HG02678 (cell line): ENCODE data around the gene KIAA1328.
"Not testable (repeated sequence)": the region's sequence is repeated elsewhere in the genome, so short reads cannot be mapped to it uniquely, and the experiment has no call there.

Experiments used
- ATAC-seq: cut with Tn5 transposase; IDR thresholded peaks from one replicate; pipeline ENCODE4 v1.9.1; 2021; ENCODE audit warnings: mild to moderate bottlenecking, moderate library complexity; ENCODE audit not compliant: unreplicated experiment

The KIAA1328 gene

DNA sequence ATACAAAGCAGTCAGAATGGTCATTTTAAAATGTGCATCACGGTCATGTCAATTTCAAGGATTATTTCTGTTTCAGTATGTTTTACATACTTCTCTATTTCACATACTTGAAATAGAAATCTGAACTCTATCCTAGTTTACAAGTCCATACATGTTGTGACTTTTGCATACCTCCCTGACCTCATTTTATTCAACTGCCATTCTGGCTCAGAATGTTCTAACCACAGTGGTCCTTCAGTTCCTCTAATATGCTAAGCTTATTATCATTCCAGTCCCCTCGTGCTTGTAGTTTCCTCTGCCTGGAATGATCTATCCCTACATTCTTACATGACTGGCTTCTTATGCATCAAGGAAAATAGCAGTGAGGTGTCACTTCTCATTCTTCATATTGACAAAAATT is 295.6 kb downstream of the KIAA1328 start:
- no peak for ATAC-seq

GRCh38 chr18:37135177-37135576 is 306.2 kb downstream of the KIAA1328 start:
- no peak for ATAC-seq

DNA sequence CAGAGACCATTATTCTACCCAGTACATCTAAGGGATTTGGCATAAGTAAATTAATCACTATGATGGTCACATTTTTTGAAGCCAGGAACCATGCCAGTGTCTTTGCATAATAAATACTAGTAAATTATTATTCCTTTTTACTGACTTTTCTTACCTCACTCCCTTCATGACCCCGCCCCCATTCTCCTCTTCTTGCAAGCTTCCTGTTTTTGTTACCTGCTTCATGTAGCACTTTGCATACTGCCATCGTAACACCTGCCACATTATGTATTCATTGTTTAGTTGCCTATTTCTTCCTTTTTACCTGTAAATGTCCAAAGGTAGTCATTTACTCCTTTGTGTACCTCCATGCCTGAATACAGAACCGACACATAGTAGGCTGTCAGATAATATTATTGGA is 309.5 kb downstream of the KIAA1328 start:
- ATAC-seq = no peak

DNA sequence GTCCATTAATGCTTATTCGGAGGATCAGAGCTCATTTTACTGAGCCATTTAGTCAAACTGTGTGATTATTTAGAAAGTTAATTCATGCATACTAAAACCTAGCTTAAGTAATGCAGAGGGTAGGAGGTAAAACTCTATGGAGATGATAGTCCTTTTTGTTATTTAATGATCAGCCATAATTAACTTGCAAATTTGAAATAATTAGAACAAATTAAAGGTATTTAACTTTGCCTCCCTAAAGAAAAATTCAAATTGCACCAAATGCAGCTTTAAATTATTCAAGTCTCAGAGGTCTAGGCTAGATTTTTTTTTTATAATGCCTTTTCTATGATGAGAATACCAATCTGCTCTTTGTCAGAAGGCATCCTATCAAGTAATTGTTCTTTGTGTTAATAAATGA is 310.9 kb downstream of the KIAA1328 start:
- ATAC-seq = no peak

- ATAC-seq = no peak
Observed at GRCh38 chr18:37144921-37145320, 316.0 kb downstream of the KIAA1328 start.

- ATAC-seq = no peak
Observed at GRCh38 chr18:37156330-37156942, 327.5 kb downstream of the KIAA1328 start.

- no peak for ATAC-seq
Observed at GRCh38 chr18:37160038-37160820, 331.3 kb downstream of the KIAA1328 start.

DNA sequence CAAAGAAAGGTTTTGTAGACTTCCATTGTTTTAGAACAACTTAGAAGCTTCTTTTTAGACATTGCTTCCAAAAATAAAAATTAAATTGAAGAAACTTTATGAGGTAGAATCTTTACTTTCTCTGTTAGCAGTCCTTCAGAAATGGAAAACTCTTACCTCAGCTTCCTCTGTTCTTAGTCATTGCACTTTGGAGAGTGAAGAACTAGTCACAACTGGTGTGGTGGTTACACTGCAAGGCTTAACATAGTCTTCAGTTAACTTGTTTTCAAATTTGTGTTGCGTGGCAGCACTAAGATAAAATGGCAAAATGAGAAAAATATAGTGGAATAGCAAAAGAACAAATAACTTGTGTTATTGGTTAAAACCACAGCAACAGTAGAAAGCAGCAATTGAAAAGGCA is 332.6 kb downstream of the KIAA1328 start:
- ATAC-seq = no peak

- ATAC-seq = no peak
Observed at GRCh38 chr18:37162551-37162950, 333.6 kb downstream of the KIAA1328 start.

DNA sequence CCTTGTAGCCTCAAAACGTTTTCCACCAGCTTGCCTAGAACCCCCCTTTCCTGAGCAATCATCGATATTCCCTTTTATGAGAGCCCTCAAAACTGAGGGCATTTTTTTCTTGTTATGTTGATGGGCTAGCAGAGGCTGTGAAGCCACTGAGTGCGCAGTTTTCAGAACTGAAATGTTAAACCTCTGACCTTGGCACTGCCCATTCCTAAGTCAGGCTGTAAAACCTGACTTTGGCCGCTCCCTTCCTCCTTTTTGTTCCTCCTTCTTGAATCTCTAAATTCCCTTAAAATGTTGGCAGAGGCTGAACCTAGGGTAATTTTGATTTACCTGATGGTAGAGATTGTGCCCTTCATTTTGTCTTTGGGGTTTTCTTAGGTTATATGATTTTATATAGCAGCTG is 334.2 kb downstream of the KIAA1328 start:
- no peak for ATAC-seq

- no peak for ATAC-seq
Observed at GRCh38 chr18:37166491-37166890, 337.6 kb downstream of the KIAA1328 start.

DNA sequence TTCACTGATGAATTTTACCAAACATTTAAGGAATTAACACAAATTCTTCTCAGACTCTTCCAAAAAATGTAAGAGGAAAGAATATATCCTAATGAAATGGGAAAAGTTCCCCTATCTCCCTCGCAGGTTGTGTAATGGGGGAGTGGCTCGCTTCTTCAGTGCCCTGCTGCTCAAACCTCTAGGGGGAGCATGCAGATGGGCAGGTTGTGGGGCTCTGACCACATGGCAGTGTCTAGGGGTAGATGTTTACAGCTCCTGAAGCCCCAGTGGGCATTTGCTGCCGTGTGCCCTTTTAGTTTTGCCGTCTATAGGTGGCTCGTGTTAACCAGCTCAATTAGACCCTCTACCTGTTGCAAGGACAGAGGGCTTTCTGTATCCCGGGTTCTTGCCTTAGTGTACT is 338.0 kb downstream of the KIAA1328 start:
- ATAC-seq = not testable (repeated sequence)

DNA sequence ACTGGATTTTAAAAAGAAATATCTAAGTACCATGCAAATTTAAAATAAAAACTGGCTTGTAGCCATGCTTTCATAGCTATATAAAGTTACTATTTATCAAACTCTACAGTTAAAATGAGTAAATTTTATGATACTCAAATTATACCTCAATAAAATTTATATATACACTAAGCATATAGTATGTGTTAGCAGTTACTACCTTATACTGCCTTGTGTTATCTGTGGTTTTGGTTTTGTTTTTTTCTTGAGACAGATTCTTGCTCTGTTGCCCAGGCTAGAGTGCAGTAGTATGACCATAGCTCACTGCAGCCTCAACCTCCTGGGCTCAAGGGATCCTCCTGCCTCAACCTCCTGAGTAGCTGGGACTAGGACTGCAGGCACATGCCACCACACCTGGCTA is 342.1 kb downstream of the KIAA1328 start:
- no peak for ATAC-seq

GRCh38 chr18:37173384-37173783 is 344.5 kb downstream of the KIAA1328 start:
- no peak for ATAC-seq

DNA sequence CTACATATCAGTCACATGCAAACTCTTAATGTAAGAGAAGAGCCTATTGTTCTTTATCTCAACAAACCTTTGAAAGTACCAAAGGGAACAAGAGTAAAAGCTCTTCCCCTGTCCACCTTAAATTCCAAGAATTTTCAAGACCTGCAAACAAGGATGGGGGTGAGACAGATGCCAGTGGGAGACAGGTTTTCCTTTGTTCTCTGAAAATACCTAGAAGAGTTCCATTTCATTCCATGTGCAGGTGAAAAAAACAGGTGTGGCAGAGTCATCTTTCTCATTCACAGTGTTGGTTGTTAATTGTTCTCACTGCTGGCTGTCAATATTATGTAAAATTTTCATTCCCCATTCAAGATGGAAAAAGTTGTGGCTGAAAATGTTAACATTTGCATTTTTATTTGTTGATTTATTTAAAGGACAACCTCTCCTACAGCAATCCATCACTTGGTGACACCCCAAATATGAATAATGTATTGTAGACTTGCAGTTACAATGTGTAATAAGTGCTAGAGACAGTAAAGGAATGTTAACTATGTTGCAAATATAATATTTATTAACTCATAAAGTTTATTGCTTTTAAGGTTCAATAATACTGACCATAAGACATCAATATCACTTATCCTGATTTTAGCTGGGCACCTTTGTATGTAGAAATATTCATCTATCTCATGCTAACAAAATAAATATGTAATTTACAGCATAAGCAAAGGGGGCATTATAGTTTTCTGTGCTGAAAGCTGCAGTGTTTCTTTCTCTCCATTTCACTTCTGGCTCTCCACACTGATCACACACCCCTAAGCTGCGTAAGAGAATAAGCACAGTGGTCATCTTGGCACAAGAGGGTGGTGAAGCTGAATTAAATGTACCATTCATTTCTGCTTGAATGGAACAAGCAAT is 347.0 kb downstream of the KIAA1328 start:
- ATAC-seq = no peak

DNA sequence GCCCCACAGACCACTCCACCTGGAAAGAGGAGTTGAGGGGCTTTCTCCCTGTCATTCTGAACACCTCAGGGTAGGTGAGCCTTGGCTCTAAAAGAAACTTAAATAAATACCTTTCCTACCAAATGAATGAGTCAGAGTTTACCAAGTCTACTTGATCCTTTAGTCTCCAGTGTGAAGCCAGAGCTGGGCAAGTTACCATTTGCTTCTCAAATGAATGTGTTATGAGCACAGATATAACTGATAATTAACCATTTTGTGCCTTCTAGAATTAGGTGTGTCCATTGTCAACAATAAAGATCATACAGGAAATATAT is 347.7 kb downstream of the KIAA1328 start:
- no peak for ATAC-seq

GRCh38 chr18:37179384-37179783 is 350.5 kb downstream of the KIAA1328 start:
- ATAC-seq = no peak

GRCh38 chr18:37180086-37180485 is 351.2 kb downstream of the KIAA1328 start:
- ATAC-seq = no peak

GRCh38 chr18:37182340-37183135 is 353.6 kb downstream of the KIAA1328 start:
- no peak for ATAC-seq

DNA sequence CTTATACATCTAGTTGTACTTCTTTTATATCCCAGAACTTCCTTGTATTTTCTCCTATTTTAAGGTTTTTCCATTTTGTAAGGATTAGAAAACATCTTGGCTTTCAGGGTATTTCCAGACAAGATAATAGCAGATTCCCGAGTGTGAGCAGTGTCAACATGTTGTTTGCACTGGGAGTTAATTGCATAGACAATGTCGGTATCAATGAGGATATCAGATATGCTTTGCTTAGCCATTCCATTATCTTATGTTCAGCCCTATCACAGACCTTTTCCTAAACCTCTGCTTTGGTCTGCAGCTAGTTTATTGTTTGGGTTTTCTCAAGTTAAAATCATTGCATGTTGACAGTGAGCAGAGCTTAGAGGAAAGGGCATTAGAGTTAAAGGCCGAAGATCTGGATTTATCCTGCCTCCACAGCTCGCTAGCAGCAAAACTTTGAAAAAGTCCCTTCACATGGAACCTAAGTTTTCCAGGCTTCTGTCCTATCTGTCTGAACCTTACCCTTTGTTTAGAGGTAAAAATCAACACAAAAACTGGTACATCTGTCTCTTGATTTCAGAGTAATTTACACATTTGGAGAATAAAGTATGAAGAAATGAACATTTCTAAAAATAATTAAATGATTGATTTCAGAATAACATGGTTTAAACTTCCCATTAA is 355.4 kb downstream of the KIAA1328 start:
- no peak for ATAC-seq
